HK-2 (cell line): Measurements from ENCODE around the gene FOXI3.

Source experiments
- DNase-seq: peaks from one replicate; pipeline ENCODE4 v3.0.0-alpha.2; 2018; ENCODE audit not compliant: unreplicated experiment

Gene FOXI3

DNA sequence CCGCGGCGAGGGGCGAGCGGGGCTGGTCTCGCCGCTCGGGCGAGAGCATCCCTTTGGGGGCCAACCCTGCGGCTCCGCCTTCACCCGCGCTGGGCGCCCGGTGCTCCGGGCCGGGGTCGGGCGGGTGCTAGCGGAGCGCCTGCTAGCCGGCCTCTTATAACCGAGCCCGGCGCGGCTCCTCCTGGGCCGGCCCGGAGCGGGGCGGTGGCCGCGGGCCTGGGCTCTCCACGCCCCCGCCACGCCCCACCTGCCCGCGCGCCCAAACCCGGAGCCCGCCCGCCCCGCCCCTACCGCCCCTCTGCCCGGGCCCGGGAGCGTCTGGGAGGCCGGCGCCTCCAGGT is at the start of gene FOXI3:
FOXI3 (minus strand) TSS at position 129 of the 341 bp plus-strand sequence. CDS start 158 bp downstream, outside the sequence.
- no peak for DNase-seq

DNA sequence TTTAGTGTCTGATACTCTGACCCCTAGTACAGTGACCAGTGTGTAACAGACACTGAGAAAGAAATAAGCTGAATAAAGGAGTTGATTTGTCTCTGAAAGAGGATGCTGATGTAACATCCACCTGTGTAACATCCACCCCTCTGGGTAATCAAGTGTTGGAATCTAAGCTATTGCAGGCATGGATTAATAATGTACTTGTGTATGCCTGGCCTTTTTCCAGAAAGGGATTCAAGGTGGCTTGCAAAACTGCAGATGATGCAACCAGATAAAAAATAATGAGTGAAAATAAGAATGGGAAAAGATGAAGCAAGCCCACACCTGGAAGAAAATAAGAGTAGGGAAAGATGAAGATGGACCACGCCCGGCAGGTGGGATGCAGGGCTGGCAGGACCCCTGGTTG is 48.2 kb upstream of the FOXI3 start:
- DNase-seq = no peak

DNA sequence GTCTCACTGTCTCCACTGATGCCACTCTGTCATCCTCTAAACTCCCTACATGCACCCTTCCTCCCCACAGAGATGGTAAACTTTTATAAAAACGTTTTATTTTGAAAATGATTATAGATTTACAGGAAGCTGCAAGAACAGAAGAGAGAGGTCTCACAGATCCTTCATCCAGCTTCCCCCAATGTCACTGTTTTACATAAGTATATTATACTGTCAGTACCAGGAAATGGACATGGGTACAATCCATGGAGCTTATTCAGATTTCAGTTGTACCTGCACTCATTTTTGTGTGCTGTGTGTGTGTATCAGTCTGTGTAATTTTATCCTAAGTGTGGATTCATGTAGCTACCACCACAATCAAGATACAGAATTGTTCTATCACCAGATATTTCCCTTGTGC is 46.7 kb upstream of the FOXI3 start:
- no peak for DNase-seq

DNA sequence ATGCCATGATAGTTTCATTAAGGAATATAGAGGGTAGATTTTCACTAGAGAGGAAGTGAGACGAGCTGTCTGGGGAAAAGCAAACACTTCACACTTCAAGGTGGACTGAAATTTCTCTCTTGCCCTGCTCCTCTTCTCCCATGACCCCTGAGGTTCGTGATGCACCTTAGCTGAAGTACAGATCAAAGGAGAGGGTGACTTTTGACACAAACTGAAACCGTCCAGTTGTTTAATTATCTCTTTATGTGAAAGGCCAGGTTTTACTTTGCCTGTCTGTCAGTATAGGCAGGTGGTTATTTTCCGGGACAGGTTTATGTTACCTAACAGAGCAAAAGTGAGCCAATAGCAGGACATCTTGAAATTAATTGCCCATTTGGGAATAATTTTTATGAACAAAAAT is 41.0 kb upstream of the FOXI3 start:
- no peak for DNase-seq

DNA sequence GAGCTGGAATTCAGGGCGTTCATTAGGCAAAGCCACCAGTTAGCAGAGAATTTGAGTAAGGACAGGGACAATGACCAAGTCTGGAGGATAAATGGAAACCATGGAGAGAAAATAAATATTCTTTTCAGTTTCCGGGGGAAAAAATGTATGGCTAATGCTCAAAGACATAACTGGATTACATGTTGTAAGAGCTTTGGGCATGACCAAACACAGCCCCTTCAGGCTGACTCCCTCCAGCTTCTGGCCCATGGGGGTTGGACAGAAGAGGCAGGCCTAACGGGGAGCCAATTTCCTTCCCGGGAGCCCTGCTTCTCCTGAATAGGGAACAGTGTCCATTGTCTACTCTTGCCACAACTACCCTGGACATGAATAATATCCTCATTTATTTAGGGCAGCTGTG is 39.5 kb upstream of the FOXI3 start:
- DNase-seq = no peak

DNA sequence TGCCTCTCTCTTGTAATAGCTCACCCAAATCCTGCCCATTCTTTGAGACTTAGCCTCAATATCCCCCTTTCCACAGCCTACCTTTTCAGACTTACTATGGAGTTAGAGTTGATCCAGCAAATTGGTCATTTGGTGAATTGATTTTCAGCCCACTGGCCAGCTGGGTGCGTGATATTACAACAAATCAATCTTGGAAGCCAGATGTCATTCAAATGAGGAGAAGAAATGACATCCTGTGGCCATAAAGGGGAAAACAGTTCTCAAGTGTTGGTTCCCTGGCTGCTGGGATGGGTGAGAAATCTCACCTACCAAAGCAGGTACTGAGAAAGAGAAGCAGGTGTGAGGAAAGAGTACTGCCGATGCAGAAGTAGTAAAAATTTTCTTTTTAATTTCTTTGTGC is 36.7 kb upstream of the FOXI3 start:
- DNase-seq = no peak

DNA sequence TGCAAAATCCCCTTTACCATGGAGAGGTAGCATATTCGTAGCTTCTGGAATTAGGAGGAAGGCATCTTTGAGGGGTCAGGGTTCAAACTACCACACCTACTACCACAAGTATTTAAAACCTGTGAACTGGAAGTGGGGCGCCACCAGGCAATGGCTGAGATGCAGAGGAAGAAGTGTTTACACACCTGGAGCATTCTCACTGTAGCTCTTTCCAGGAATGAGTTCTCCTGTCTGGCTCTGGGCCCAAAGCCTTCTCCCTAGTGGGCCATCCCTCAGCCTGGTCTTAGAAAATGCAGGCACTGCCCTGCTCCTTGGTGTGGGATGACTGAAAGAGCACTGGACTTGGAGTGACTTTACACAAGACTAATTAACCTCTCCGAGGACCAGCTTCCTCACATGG is 30.7 kb upstream of the FOXI3 start:
- DNase-seq = no peak

DNA sequence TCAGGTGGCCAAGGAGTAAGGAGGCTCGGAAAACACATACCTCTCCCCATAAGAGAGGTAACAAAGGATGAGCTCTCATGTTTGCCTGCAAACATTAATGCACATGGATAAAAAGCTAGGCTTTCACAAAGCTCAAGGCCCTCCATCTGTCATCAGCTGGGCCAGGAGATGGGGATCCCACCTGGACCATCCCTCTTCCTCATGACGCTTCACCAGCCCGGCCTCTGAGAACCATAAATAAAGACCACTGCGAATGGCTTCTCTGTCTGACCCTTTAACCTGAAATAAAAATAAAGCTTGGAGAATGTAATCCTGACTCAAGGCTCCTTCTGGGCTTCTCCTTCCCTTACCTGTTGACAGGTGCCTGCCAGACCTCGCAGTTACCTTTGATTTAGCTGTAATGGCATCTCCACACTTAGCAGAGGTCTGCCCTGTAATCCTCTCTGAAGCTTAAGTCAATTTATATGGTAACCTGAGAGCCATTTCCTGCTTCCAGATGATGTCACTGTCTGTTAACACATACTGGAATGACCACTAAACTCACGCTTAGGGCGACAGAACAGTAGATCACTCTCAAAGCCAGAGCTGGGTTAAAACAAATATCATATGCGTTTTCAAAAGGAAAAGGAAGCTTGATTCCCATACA is 29.3 kb upstream of the FOXI3 start:
- DNase-seq = no peak

DNA sequence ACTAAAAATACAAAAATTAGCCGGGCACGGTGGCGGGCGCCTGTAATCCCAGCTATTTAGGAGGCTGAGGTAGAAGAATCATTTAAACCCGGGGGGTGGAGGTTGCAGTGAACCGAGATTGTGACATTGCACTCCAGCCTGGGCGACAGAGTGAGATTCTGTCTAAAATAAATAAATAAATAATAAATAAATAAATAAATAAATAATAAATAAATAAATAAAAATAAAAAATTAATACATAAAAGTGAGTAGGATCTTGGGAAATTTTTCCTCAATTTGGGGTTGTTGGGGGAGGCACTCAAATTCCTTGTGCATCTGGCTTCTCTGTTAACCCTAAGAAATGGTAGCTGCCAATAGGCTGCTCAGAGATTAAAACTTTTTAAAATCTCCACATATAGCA is 20.3 kb upstream of the FOXI3 start:
- no peak for DNase-seq

DNA sequence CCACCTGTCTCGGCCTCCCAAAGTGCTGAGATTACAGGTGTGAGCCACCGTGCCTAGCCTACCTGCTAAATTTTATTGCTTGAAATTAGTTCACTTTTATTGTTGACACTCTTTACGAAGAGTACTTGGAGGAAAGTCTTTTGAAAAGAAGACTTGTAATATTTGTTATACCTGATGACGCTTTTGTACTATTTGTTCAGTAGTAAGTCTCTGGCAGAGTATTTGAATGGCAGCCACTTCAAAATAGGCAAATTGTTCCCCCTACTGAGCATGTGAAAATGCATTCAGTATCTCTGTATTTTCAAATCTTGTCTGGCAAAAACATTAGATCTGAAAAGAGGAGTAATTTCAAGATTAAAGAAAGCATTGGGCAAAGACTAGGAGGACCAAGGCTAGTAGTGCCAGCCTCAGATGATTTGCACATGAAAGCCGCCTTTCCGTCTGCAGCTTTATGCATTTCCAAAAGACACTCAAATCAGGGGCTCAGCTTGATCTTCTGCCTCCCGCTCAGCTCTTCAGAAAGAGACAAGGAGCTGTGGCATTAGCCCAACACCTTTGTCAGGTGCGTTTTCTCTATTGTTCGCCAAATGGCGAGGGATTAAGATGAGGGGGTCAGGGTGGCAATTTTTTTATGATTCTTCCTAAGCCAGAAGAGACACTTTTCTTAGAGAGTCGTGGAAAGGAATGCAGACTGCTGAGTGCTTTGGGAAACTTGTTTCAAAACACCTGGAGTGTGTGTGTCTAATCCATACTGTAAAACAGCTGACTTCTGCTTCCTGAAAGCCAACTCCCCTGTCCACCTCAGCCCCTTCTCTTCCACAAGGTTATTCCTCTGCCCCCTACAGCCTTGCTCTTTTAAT is 18.8 kb upstream of the FOXI3 start:
- no peak for DNase-seq

DNA sequence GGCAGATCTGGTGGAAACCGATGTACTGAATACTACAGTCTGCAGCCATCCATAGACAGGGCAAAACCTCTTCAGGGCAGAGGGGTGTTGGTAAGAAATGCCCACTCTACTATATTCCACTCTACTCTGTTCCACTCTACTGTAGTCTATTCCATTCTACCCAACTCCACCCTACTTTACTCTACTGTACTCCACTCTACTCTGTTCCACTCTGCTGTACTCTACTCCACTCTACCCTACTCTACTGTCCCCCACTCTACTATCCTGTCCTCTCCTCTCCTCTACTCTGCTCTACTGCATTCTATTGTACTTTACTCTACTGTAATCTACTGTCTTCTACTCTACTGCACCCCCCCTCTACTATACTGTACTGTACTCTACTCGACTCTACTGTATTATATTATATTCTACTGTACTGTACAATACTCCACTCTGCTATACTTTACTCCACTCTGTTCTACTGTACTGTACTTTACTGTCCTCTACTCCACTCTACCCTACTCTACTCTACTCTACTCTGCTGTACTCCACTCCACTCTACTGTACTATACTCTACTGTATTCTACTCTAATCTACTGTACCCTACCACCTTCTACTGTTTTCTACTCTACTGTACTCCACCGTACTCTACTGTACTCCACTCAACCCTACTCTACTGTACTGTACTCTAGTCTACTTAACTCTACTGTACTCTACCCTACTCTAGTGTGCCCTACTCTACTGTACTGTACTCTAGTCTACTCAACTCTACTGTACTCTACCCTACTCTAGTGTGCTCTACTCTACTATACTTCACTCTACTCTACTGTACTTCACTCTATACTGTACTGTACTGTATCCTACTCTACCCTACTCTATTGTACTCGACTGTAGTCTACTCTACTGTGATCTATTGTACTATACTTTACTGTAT is 17.0 kb upstream of the FOXI3 start:
- no peak for DNase-seq

DNA sequence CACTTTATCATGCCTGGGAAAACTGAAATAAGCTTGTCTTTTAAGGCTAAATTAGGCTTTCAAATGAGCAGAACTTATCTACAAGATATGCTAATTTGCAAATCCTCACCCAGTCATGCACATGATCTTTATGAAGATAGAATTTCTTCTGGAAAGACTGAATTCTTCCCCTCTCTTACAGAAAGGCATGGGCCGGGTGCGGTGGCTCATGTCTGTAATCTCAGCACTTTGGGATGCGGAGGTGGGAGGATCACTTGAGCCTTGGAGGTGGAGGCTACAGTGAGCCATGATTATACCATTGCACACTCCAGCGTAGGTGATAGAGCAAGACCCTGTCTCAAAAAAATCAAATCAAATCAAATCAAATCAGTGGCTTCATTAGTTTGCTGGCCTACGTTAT is 11.7 kb upstream of the FOXI3 start:
- no peak for DNase-seq

DNA sequence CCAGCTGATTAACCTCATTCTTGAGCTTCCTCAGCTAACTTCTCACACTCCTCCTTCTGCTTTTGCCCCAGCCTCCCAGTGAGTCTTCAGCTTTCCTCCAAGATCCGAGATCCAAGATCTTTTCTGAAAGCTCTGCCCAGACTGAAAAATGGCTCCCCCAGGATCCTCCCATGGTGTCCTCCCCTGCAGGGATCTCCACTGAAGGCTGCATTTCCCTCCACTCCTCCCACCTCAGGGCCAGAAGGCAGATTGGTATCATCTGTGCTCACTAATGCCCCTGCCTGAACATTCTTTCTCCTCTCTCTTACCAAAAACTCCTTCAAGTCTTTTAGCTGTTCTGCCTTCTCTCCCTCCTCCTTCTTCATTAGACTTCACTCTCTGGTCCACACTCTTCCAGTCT is 6.1 kb upstream of the FOXI3 start:
- DNase-seq = no peak

DNA sequence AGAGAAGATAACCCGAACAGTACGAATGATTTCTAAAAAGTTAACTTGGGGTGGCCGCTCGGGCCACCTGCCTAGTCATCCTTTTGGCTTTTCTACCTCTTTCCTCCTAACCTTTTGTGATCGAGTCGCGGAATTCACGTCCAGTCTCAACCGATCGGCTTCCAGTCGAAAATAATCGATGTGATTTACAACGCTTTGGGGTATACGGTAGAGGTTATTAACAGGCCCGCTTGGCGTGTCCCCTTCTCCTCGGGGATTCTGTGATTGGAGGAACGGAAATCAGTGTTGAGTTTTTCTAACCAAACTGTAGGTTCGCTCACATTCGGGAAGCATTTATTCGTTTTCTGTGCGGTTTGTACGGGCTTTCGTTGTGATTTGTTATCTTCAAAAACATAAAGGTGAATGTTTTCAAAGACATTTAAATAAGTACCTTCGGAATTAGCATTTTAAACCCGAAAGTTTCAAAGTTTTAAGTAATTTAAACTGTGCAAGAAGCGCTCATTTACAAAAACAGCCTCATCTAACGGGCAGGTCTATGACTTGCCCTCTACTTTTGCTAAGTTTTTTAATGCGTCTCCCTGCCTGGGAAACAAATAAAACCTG is 588 bp upstream of the FOXI3 start:
- DNase-seq = no peak

DNA sequence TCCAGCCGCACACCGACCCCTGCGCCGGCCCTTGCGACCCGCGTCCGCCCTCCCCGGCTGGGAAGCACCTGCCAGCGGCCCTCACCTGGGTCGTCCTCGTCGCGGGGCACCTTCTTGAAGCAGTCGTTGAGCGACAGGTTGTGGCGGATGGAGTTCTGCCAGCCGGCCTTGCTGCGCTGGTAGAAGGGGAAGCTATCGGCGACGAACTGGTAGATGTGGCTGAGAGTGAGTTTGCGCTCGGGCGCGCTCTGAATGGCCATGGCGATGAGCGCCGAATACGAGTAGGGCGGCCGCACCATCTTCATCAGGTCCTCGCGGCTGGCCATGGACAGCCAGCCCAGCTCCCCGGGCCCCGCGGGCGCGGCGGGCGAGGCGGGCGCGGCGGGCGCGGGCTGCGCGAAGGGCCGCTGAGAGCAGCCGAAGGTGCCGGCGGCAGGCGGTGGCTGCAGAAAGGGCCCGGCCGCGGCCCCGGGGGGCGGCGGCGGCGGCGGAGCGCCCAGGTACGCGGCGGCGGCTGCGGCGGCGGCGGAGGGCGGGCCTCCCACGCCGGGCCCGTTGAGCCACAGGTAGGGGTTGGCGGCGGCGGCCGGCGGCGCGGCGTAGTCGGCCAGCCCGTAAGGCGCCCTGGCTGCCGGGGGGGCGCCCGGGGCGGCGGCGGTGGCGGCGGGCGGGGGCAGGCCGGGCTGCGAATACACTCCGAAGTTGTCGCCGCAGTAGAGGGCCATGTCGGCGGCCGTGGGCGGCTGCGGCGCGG is 505 bp downstream of the FOXI3 start:
- DNase-seq = no peak

DNA sequence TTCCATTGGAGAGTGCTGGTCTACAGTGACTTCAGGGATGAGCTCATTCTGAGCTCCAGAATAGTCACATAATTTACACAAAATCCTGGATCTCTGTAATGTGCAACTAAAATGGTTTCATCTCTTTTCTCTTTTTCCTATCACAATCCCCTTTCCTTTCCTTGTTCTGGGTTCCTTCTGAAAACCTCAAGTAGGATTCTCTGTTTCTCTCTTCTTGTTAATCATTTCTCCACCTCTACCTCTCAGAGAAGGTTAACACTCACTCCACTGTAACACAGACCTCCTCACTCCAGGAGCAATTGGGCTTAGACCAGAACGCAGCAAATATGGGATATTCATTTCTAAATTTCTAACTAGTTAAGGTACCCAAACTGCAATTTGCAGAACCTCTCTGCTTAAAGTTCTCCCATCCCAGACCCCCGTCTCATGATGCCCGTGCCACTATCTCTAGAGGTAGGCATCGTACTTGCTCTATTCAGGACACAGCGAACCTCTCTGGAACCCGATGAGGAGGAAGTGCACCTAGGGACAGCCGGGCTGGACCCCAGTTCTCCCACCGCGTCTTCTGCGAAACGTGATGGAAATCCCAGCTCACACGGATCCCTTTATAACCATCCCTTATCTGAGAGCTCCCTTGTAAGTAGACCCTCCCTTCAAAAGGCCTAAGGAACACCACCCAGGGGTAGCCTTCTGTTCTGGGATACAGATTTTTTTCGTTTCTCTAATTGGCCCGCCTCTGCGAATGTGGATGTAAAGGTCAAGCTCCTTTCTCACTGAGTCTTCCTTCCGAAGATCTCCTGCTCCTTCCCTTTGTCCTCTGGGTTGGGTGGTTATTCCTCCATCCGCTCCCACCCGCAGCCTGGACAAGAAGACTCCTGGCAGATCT is 1.3 kb downstream of the FOXI3 start:
- DNase-seq = no peak

DNA sequence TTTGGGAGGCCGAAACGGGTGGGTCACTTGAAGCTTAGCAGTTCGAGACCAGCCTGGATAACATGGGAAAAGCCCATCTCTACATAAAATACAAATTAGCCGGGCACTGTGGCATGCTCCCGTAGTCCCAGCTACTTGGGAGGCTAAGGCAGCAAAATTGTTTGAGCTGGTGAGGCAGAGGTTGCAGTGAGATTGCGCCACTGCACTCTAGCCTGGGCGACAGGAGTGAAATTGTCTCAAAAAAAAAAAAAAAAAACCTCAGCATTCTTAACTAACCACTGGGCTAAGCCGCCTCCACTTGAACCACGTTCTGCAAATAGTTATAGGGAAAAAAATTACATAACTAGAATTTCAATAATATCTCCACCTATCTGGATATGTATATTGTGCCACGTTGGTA is 2.3 kb downstream of the FOXI3 start:
- DNase-seq = no peak

DNA sequence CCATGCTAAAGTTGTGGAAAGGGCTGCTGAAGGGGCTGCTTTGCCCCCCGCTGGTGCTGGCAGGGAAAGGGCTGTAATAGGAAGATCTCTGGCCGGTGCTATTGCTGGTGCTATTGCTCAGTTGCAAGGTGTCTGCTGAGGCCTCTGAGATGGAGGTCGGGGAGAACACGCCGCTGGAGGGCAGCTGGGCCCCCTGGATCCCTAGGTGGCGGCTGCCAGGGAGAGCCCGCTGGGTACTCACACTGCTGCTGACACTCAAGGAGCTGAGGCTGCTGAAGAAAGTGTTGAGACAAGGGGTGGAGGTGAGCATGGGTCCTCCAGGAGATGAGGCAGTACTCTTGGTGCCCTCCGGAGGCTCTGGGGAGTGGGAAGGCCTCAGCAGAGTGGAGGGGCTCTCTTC is 4.2 kb downstream of the FOXI3 start:
- DNase-seq = no peak

DNA sequence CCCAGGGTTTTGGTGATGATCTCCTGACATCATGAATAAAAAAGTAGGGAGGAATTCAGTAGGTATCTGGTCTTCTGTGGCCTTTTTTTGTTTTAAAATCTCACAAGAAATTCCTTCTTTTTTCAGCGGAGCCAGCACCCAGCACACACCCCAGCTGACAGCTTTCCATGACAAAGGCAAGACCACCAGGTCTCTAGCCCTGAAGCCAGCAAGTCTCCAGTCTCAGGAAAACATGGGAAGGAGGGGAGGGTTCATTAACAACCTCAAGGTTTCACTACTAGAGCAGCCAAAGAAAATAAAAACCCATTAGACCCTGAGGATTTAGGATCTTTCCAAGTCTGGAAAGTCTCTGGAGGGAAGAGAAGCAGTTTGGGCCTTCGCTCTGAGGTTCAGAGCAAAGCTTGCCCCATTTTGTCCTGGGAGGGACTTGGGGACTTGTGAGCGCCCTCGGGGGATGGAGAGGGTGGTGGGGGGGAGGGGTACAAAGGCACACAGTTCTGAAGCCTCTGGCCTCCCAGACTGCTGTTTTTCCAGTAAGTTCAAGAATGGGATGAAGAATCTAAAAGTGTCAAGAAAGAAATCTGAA is 9.0 kb downstream of the FOXI3 start:
- DNase-seq = no peak

DNA sequence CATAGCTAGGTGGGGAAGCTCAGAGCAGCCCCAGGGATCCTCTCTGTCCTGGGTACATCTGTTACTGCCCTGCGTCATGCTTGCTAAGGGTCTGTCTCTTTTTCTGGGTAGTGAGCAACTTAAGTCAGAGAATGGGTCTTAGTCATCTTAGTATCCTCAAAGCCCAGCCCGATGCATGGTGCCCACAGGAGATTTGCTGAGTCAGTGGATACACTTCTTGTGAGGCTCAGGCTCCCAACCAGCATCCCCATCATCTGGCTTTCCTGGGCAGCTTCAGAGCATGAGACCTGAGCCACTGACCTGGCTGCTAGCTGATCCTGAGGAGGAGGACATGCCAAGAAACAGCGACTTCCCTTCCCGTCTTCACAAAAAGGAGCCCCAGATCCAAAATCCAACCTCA is 10.0 kb downstream of the FOXI3 start:
- DNase-seq = no peak
